ENCODE data around the gene CITED4. TPM values are rescaled to one million over a fixed set of nuclear protein-coding genes. Genes with fewer than 3 reads are reported as not detected.

CITED4 gene
- total RNA-seq, 1 experiment from 2014 or later = 10.6 TPM

GRCh38 chr1:40868051-40868723 is 6.0 kb upstream of the CITED4 start:
- Histone ChIP-seq H3K36me3 (ENCODE audit: low read depth, low read length) (no peaks in the 10 kb centered on the region), H3K9me2 (replicated peaks; ENCODE audit: low read length) (no peaks in the 10 kb centered on the region), H3K4me2 (ENCODE audit: low read length) (0 out of 2 replicates have a peak overlapping the region, but pooled peaks have one; percentile 11), H3K9ac (ENCODE audit: low read length) (no peak overlapping the region), H3K27ac (ENCODE audit: low read length) (no peak overlapping the region), H3K9me3 (ENCODE audit: low read length) (0 out of 2 replicates have a peak, but pooled peaks cover 3% of the 10 kb centered on the region), H3K79me2 (ENCODE audit: low read length) (no peaks in the 10 kb centered on the region), H3K4me1 (ENCODE audit: insufficient read depth, low read length) (peaks cover 15% of the 10 kb centered on the region), H3F3A (ENCODE audit: low read length, unreplicated experiment) (no peaks in the 10 kb centered on the region), H2AFZ (ENCODE audit: low read length) (no peak overlapping the region), H4K20me1 (ENCODE audit: low read length) (no peaks in the 10 kb centered on the region), H3K27me3 (ENCODE audit: low read length) (no peaks in the 10 kb centered on the region), H3K4me3 (ENCODE audit: low read length) (no peak overlapping the region)
- peak; percentile 96 for ATAC-seq
- peak; percentile 87 for DNase-seq
- intact Hi-C loops (cut with micrococcal nuclease) = no loop called here
- TF ChIP-seq EZH2 (IDR thresholded peaks at IDR 0.05; ENCODE audit: low read length, unreplicated experiment) = no peak
- no peak for TF ChIP-seq EZH2phosphoT487 (IDR thresholded peaks at IDR 0.05; ENCODE audit: borderline replicate concordance, low read length)
- TF ChIP-seq CTCF (conservative IDR thresholded peaks at IDR 0.05; ENCODE audit: low read depth, low read length) = no peak
- ChIA-PET POLR2A (ENCODE audit: unreplicated experiment) (no interaction called here), CTCF (no interaction called here)
- BruUV-seq (replicated peaks) = no TSS peak

- H3K27me3 ChIP-seq (ENCODE audit: low read length) = no peaks in the 10 kb centered on the region
- no peaks in the 10 kb centered on the region for H3F3A ChIP-seq (ENCODE audit: low read length, unreplicated experiment)
- no peaks in the 10 kb centered on the region for H4K20me1 ChIP-seq (ENCODE audit: low read length)
- no peaks in the 10 kb centered on the region for H3K9me3 ChIP-seq (ENCODE audit: low read length)
- DNase-seq (no peak), ATAC-seq (0 out of 2 replicates have a peak, but pooled peaks have one; percentile 1)
- H3K79me2 ChIP-seq (ENCODE audit: low read length) = no peaks in the 10 kb centered on the region
- ChIA-PET POLR2A (ENCODE audit: unreplicated experiment) (interaction anchor here (1.3 kb wide), 1 partner anchor 8 kb away, joined by 6 read pairs; no protein-coding TSS in a partner anchor), CTCF (interaction anchor here (0.7 to 1.9 kb wide), 5 partner anchors 13 to 142 kb away, joined by 4 to 12 read pairs (median 5); no protein-coding TSS in a partner anchor)
- H3K4me1 ChIP-seq (ENCODE audit: insufficient read depth, low read length) = peaks cover 7% of the 10 kb centered on the region
- H3K9me2 ChIP-seq (replicated peaks; ENCODE audit: low read length) = no peaks in the 10 kb centered on the region
- no peak overlapping the region for H3K27ac ChIP-seq (ENCODE audit: low read length)
- TF ChIP-seq EZH2phosphoT487 (IDR thresholded peaks at IDR 0.05; ENCODE audit: borderline replicate concordance, low read length) = no peak
- no peak for TF ChIP-seq CTCF (conservative IDR thresholded peaks at IDR 0.05; ENCODE audit: low read depth, low read length)
- no peak for TF ChIP-seq EZH2 (IDR thresholded peaks at IDR 0.05; ENCODE audit: low read length, unreplicated experiment)
- H2AFZ ChIP-seq (ENCODE audit: low read length) = peak overlapping the region; percentile 93; the same call in 1 of the 2 replicates
- peak overlapping the region; percentile 73 for H3K4me3 ChIP-seq (ENCODE audit: low read length)
- intact Hi-C loops (cut with micrococcal nuclease) = loop anchor here (1.0 kb wide), 2 partner anchors 36 to 91 kb away; no protein-coding TSS in a partner anchor
- BruUV-seq (replicated peaks) = no TSS peak
- no peaks in the 10 kb centered on the region for H3K36me3 ChIP-seq (ENCODE audit: low read depth, low read length)
- peak overlapping the region; percentile 88 for H3K4me2 ChIP-seq (ENCODE audit: low read length)
- H3K9ac ChIP-seq (ENCODE audit: low read length) = peak overlapping the region; percentile 48; the same call in 1 of the 2 replicates
These were observed 749 bp downstream of the CITED4 start for GRCh38 chr1:40861224-40862003.

Measured in PC-3 (cell line).